ENCODE results near the gene RNF128. TPM values are rescaled to one million over a fixed set of nuclear protein-coding genes. Genes with fewer than 3 reads are reported as not detected.
A peak's percentile ranks its signal among the peaks of the same experiment; 100 is the strongest.

The RNF128 gene
- total RNA-seq, 1 donor from 2014 or later: 0.36 TPM

GRCh38 chrX:106780264-106780663 lies 53.8 kb downstream of the RNF128 start:
- no peak for DNase-seq
- H3K27ac ChIP-seq (replicated peaks): no peak overlapping the region
- intact Hi-C loops (cut with micrococcal nuclease): no loop called here
- no peaks in the 10 kb centered on the region for H3K36me3 ChIP-seq
- no peaks in the 10 kb centered on the region for H3K9me3 ChIP-seq (replicated peaks)
- H3K4me3 ChIP-seq: no peak overlapping the region
- no peaks in the 10 kb centered on the region for H3K27me3 ChIP-seq (ENCODE audit: low read depth)
- no peaks in the 10 kb centered on the region for H3K4me1 ChIP-seq
- no peak for TF ChIP-seq CTCF (IDR thresholded peaks at IDR 0.05; ENCODE audit: borderline replicate concordance)

- no peak for DNase-seq
- Histone ChIP-seq H3K9me3 (replicated peaks) (no peaks in the 10 kb centered on the region), H3K36me3 (no peaks in the 10 kb centered on the region), H3K27ac (replicated peaks) (no peak overlapping the region), H3K4me1 (no peaks in the 10 kb centered on the region), H3K27me3 (ENCODE audit: low read depth) (no peaks in the 10 kb centered on the region), H3K4me3 (no peak overlapping the region)
- intact Hi-C loops (cut with micrococcal nuclease): no loop called here
- no peak for TF ChIP-seq CTCF (IDR thresholded peaks at IDR 0.05; ENCODE audit: borderline replicate concordance)
Measured at GRCh38 chrX:106780664-106781377, 54.3 kb downstream of the RNF128 start.

GRCh38 chrX:106783716-106784115 lies 57.2 kb downstream of the RNF128 start:
- no peaks in the 10 kb centered on the region for H3K9me3 ChIP-seq (replicated peaks)
- H3K4me3 ChIP-seq: no peak overlapping the region
- intact Hi-C loops (cut with micrococcal nuclease): no loop called here
- H3K27ac ChIP-seq (replicated peaks): no peak overlapping the region
- no peaks in the 10 kb centered on the region for H3K4me1 ChIP-seq
- TF ChIP-seq CTCF (IDR thresholded peaks at IDR 0.05; ENCODE audit: borderline replicate concordance): no peak
- H3K36me3 ChIP-seq: no peaks in the 10 kb centered on the region
- no peak for DNase-seq
- H3K27me3 ChIP-seq (ENCODE audit: low read depth): no peaks in the 10 kb centered on the region

- DNase-seq: no peak
- peak; percentile 47 for TF ChIP-seq CTCF (IDR thresholded peaks at IDR 0.05; ENCODE audit: borderline replicate concordance)
Measured at GRCh38 chrX:106791495-106791894, 65.0 kb downstream of the RNF128 start.

GRCh38 chrX:106802063-106802387 lies 75.5 kb downstream of the RNF128 start:
- Histone ChIP-seq H3K27ac (replicated peaks) (peak overlapping the region; percentile 16), H3K9me3 (replicated peaks) (no peaks in the 10 kb centered on the region), H3K4me1 (no peaks in the 10 kb centered on the region), H3K27me3 (ENCODE audit: low read depth) (no peaks in the 10 kb centered on the region), H3K36me3 (no peaks in the 10 kb centered on the region), H3K4me3 (peak overlapping the region; percentile 78)
- intact Hi-C loops (cut with micrococcal nuclease): no loop called here
- no peak for TF ChIP-seq CTCF (IDR thresholded peaks at IDR 0.05; ENCODE audit: borderline replicate concordance)
- no peak for DNase-seq

More at GRCh38 chrX:106791495-106791894, 65.0 kb downstream of the RNF128 start:
- Histone ChIP-seq H3K9me3 (replicated peaks) (no peaks in the 10 kb centered on the region), H3K4me3 (no peak overlapping the region), H3K27ac (replicated peaks) (no peak overlapping the region), H3K27me3 (ENCODE audit: low read depth) (no peaks in the 10 kb centered on the region), H3K4me1 (no peaks in the 10 kb centered on the region), H3K36me3 (no peaks in the 10 kb centered on the region)
- intact Hi-C loops (cut with micrococcal nuclease): loop anchor here (10.0 kb wide), 1 partner anchor 307 kb away; no protein-coding TSS in a partner anchor
